Smooth muscle cell (in vitro differentiated cells): ENCODE results near the gene KIAA0319L. TPM values are rescaled to one million over a fixed set of nuclear protein-coding genes. Genes with fewer than 3 reads are reported as not detected.
"Not testable (repeated sequence)": the region's sequence is repeated elsewhere in the genome, so short reads cannot be mapped to it uniquely, and the experiment has no call there.

ENCODE experiments used
- DNase-seq: peaks from one replicate; lab custom pipeline; 2025; ENCODE audit not compliant: unreplicated experiment; lab: John Stamatoyannopoulos, UW
- H2AFZ ChIP-seq: fragments of 200-600 bp; sonication (generic); 2 replicates; pipeline ENCODE4 v1.6.0; 2016; ENCODE audit warnings: antibody characterized with exemption, low read depth, mild to moderate bottlenecking
- H3F3A ChIP-seq: fragments of 200-600 bp; sonication (generic); 2 replicates; pipeline ENCODE4 v1.6.0; 2017; ENCODE audit warnings: antibody characterized with exemption, low read depth
- H3K27ac ChIP-seq: fragments of 200-600 bp; sonication (generic); 2 replicates; pipeline ENCODE4 v1.5.1; 2016; ENCODE audit warnings: low read depth, mild to moderate bottlenecking
- H3K27me3 ChIP-seq: fragments of 200-600 bp; sonication (generic); 2 replicates; pipeline ENCODE4 v1.6.1; 2016; ENCODE audit warnings: low read depth, mild to moderate bottlenecking
- H3K36me3 ChIP-seq: fragments of 200-600 bp; sonication (generic); 2 replicates; pipeline ENCODE4 v1.5.1; 2016; ENCODE audit warnings: low read depth
- H3K4me1 ChIP-seq: fragments of 200-600 bp; sonication (generic); 2 replicates; pipeline ENCODE4 v1.5.1; 2016; ENCODE audit warnings: low read depth
- H3K4me2 ChIP-seq: fragments of 200-600 bp; sonication (generic); 2 replicates; pipeline ENCODE4 v1.6.0; 2016; ENCODE audit warnings: mild to moderate bottlenecking
- H3K4me3 ChIP-seq: fragments of 200-600 bp; sonication (generic); 2 replicates; pipeline ENCODE4 v1.5.1; 2016; ENCODE audit warnings: mild to moderate bottlenecking
- H3K79me2 ChIP-seq: fragments of 200-600 bp; sonication (generic); 2 replicates; pipeline ENCODE4 v1.6.0; 2016; ENCODE audit warnings: low read depth, mild to moderate bottlenecking
- H3K9ac ChIP-seq: fragments of 200-600 bp; sonication (generic); 2 replicates; pipeline ENCODE4 v1.6.0; 2016; ENCODE audit warnings: low read depth
- H3K9me3 ChIP-seq: fragments of 200-600 bp; sonication (generic); replicated peaks from 2 replicates; pipeline ENCODE4 v1.5.1; 2016; ENCODE audit warnings: low read depth
- H4K20me1 ChIP-seq: fragments of 200-600 bp; sonication (generic); 2 replicates; pipeline ENCODE4 v1.6.0; 2016; ENCODE audit warnings: low read depth
- WGBS: methylation state at CpG from one replicate; pipeline ENCODE4 v1.1.7; 2016; ENCODE audit warnings: low lambda C conversion rate; 5-methylcytosine and 5-hydroxymethylcytosine counted together
- polyA plus RNA-seq: library from polyadenylated mRNA; unstranded; fragments of >200 nt; fragmentation: Nextera tagmentation; extraction: Ambion mirVana; gene quantifications from 2 replicates; pipeline ENCODE4 v1.2.1, GENCODE V29; 2016
- total RNA-seq: library from RNA; depleted of rRNA; stranded (reverse); fragments of >200 nt; gene quantifications from 2 replicates; pipeline ENCODE4 v1.2.3, GENCODE V29; 2014
- TF ChIP-seq, protein P1 (sequence below): fragments of 200-600 bp; sonication (generic); IDR thresholded peaks from 2 replicates; pipeline ENCODE4 v1.5.1; 2017; ENCODE audit warnings: borderline replicate concordance, mild to moderate bottlenecking, antibody characterized with exemption; ENCODE audit not compliant: insufficient read depth, poor library complexity, severe bottlenecking

Gene KIAA0319L
- total and polyA plus RNA-seq, 2 experiments from 2014 or later = 30.1 to 37.0 TPM

DNA sequence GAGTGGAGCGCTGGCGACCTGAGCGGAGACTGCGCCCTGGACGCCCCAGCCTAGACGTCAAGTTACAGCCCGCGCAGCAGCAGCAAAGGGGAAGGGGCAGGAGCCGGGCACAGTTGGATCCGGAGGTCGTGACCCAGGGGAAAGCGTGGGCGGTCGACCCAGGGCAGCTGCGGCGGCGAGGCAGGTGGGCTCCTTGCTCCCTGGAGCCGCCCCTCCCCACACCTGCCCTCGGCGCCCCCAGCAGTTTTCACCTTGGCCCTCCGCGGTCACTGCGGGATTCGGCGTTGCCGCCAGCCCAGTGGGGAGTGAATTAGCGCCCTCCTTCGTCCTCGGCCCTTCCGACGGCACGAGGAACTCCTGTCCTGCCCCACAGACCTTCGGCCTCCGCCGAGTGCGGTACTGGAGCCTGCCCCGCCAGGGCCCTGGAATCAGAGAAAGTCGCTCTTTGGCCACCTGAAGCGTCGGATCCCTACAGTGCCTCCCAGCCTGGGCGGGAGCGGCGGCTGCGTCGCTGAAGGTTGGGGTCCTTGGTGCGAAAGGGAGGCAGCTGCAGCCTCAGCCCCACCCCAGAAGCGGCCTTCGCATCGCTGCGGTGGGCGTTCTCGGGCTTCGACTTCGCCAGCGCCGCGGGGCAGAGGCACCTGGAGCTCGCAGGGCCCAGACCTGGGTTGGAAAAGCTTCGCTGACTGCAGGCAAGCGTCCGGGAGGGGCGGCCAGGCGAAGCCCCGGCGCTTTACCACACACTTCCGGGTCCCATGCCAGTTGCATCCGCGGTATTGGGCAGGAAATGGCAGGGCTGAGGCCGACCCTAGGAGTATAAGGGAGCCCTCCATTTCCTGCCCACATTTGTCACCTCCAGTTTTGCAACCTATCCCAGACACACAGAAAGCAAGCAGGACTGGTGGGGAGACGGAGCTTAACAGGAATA lies 20.1 kb upstream of the KIAA0319L start:
- Histone ChIP-seq H3K4me2 (peak overlapping the region; percentile 85), H3K4me3 (peak overlapping the region; percentile 44), H3K9me3 (no peaks in the 10 kb centered on the region), H4K20me1 (no peaks in the 10 kb centered on the region), H2AFZ (no peak overlapping the region), H3K4me1 (peaks cover 10% of the 10 kb centered on the region), H3K27me3 (peaks cover 62% of the 10 kb centered on the region), H3F3A (peaks cover 3% of the 10 kb centered on the region), H3K79me2 (no peaks in the 10 kb centered on the region), H3K36me3 (no peaks in the 10 kb centered on the region), H3K27ac (no peak overlapping the region), H3K9ac (no peak overlapping the region)
- WGBS = 21% methylated on average over 70 of the region's 70 CpGs
- no peak for DNase-seq
- TF ChIP-seq, protein P1, sequence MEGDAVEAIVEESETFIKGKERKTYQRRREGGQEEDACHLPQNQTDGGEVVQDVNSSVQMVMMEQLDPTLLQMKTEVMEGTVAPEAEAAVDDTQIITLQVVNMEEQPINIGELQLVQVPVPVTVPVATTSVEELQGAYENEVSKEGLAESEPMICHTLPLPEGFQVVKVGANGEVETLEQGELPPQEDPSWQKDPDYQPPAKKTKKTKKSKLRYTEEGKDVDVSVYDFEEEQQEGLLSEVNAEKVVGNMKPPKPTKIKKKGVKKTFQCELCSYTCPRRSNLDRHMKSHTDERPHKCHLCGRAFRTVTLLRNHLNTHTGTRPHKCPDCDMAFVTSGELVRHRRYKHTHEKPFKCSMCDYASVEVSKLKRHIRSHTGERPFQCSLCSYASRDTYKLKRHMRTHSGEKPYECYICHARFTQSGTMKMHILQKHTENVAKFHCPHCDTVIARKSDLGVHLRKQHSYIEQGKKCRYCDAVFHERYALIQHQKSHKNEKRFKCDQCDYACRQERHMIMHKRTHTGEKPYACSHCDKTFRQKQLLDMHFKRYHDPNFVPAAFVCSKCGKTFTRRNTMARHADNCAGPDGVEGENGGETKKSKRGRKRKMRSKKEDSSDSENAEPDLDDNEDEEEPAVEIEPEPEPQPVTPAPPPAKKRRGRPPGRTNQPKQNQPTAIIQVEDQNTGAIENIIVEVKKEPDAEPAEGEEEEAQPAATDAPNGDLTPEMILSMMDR = no peak

DNA sequence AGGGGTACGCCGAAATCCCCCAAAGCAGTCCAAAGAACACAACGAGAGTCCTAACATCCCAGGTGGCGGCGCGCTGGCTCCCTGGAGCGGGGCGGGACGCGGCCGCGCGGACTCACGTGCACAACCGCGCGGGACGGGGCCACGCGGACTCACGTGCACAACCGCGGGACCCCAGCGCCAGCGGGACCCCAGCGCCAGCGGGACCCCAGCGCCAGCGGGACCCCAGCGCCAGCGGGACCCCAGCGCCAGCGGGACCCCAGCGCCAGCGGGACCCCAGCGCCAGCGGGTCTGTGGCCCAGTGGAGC lies 19.5 kb upstream of the KIAA0319L start:
- H4K20me1 ChIP-seq, H2AFZ ChIP-seq, H3K4me3 ChIP-seq, H3K9me3 ChIP-seq, DNase-seq, H3F3A ChIP-seq, H3K36me3 ChIP-seq, H3K27ac ChIP-seq, H3K79me2 ChIP-seq, H3K9ac ChIP-seq: not testable (repeated sequence)
- WGBS = 27% methylated on average over 37 of the region's 37 CpGs
- peaks cover 68% of the 10 kb centered on the region for H3K27me3 ChIP-seq
- peaks cover 12% of the 10 kb centered on the region for H3K4me1 ChIP-seq
- peak overlapping the region; percentile 85 for H3K4me2 ChIP-seq

DNA sequence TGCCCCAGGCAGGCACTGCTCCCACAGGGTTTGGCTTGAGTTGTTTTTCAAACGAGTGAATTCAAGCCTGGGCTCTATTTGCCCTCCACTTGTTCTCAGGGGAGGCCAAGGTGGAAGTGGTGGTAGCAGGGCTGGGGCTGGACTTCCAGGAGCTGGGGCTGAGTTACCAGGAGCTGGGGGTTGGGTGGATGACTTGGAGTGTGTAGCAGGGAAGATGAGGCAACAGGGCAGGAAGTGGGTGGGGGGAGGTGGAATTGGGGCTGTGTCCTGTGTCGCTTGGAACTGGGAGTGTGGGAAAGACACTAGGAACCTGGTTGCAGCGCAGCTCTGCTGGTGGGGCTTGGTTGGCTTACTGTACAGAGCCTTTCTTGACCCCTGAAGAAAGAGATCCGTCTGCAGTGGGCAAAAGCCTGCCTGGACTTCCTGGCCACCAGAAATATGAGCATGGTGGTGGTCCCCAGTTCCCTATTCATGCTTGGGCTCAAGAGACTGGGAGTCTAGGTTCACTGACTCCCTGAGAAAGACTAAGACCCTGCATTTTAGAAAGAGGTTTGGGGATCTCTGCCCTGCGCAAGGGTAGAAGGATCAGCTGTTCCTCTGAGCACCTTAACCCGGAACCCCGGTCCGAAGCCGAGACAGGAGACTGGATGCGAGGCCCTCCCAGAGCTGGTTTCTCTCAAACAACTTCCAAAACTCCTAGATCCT lies 19.0 kb upstream of the KIAA0319L start:
- Histone ChIP-seq H3K4me2 (peak overlapping the region; percentile 85), H4K20me1 (no peaks in the 10 kb centered on the region), H3K4me3 (no peak overlapping the region), H3K4me1 (peaks cover 12% of the 10 kb centered on the region), H3F3A (peaks cover 3% of the 10 kb centered on the region), H3K27ac (no peak overlapping the region), H3K9ac (no peak overlapping the region), H2AFZ (no peak overlapping the region), H3K36me3 (no peaks in the 10 kb centered on the region), H3K27me3 (peaks cover 73% of the 10 kb centered on the region), H3K9me3 (no peaks in the 10 kb centered on the region), H3K79me2 (no peaks in the 10 kb centered on the region)
- 48% methylated on average over 10 of the region's 10 CpGs for WGBS
- DNase-seq = no peak
- TF ChIP-seq, protein P1 = no peak

DNA sequence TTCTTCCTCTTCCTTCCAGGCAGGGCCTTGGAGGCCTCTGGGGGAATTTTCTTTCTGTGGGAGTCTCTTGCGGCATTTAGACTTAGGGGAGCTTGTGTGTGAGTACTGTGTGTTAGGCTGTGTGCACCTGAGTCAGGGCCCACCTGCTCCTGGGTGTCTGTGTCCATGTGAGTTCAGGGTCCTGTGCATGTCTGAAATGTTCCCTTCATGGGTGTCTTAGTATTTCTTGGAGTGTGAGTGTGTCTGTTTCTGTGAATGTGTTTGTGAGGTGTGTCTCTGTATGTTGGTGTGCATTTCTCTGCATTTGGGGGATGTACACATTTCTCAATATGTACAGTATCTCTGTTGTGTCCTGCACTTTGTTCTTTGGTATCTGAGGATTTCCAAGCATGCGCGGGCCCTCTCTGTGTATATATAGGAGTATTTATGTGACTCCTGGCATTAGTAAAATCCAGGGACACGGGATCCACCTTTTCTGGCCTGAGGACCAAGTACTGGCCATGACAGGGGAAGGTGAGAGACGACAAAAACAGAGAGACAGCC lies 18.3 kb upstream of the KIAA0319L start:
- TF ChIP-seq, protein P1 = no peak
- 78% methylated on average over 5 of the region's 5 CpGs for WGBS
- H3K27me3 ChIP-seq = peaks cover 73% of the 10 kb centered on the region
- DNase-seq = no peak
- no peaks in the 10 kb centered on the region for H4K20me1 ChIP-seq
- H3F3A ChIP-seq = peaks cover 3% of the 10 kb centered on the region
- H2AFZ ChIP-seq = no peak overlapping the region
- no peak overlapping the region for H3K27ac ChIP-seq
- H3K4me2 ChIP-seq = no peak overlapping the region
- no peaks in the 10 kb centered on the region for H3K79me2 ChIP-seq
- H3K4me3 ChIP-seq = no peak overlapping the region
- peaks cover 12% of the 10 kb centered on the region for H3K4me1 ChIP-seq
- no peaks in the 10 kb centered on the region for H3K9me3 ChIP-seq
- H3K36me3 ChIP-seq = no peaks in the 10 kb centered on the region
- no peak overlapping the region for H3K9ac ChIP-seq
